ENCODE data around the gene MBTPS2.
"Not testable (repeated sequence)": the region's sequence is repeated elsewhere in the genome, so short reads cannot be mapped to it uniquely, and the experiment has no call there.

Gene MBTPS2

GRCh38 chrX:21813612-21814368 lies 25.6 kb upstream of the MBTPS2 start:
- H3K4me1 ChIP-seq (ENCODE audit: insufficient read depth, poor library complexity, severe bottlenecking), result no peaks in the 10 kb centered on the region
- ATAC-seq (ENCODE audit: low read depth), result no peak
- H3K27ac ChIP-seq (ENCODE audit: poor library complexity, severe bottlenecking), result no peak overlapping the region

DNA sequence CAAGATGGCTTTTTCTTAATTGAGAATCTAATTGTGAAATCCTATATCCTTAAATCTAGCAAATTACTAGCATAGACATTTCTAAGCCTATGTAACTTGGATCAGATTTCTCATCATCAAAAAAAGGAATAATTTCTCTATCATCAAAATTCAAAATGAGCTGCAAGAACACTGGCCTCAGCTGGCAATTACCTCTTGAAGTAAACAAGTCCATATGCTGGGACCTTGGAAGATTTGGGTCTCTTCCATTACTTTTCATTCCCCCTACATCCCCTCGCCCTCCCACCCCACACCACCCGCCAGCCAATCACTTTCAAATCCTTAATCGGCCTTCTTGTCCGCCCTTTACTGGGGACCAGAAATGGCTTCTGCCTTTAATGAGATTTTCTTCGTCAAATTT lies 23.3 kb upstream of the MBTPS2 start:
- no peak for DNase-seq (ENCODE audit: low spot score)
- Histone ChIP-seq H3K27me3 (ENCODE audit: insufficient read depth, poor library complexity, severe bottlenecking) (no peaks in the 10 kb centered on the region), H3K4me1 (ENCODE audit: insufficient read depth, poor library complexity, severe bottlenecking) (no peaks in the 10 kb centered on the region), H3K36me3 (ENCODE audit: low read depth) (no peaks in the 10 kb centered on the region), H3K4me3 (ENCODE audit: severe bottlenecking) (no peak overlapping the region), H3K27ac (ENCODE audit: poor library complexity, severe bottlenecking) (no peak overlapping the region), H3K9me3 (ENCODE audit: severe bottlenecking) (no peaks in the 10 kb centered on the region)
- no peak for ATAC-seq (ENCODE audit: low read depth)
- TF ChIP-seq CTCF (IDR thresholded peaks at IDR 0.05; ENCODE audit: poor library complexity, severe bottlenecking), result no peak

More at GRCh38 chrX:21813612-21814368, 25.6 kb upstream of the MBTPS2 start:
- H3K9me3 ChIP-seq (ENCODE audit: severe bottlenecking), result no peaks in the 10 kb centered on the region
- H3K4me3 ChIP-seq (ENCODE audit: severe bottlenecking), result no peak overlapping the region
- H3K27me3 ChIP-seq (ENCODE audit: insufficient read depth, poor library complexity, severe bottlenecking), result no peaks in the 10 kb centered on the region
- no peaks in the 10 kb centered on the region for H3K36me3 ChIP-seq (ENCODE audit: low read depth)
- DNase-seq (ENCODE audit: low spot score), result no peak
- TF ChIP-seq CTCF (IDR thresholded peaks at IDR 0.05; ENCODE audit: poor library complexity, severe bottlenecking), result no peak

DNA sequence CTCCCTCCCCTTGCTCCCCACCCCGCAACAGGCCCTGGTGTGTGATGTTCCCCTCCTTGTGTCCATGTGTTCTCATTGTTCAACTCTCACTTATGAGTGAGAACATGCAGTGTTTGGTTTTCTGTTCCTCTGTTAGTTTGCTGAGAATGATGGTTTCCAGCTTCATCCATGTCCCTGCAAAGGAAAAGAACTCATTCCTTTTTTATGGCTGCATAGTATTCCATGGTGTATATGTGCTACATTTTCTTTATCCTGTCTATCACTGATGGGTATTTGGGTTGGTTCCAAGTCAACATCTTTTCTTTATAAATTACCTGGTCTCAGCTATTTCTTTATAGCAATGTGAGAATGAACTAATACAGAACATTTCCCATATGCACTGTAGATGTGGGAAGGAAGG lies 19.2 kb upstream of the MBTPS2 start:
- H3K27me3 ChIP-seq (ENCODE audit: insufficient read depth, poor library complexity, severe bottlenecking); ATAC-seq (ENCODE audit: low read depth); DNase-seq (ENCODE audit: low spot score); H3K4me1 ChIP-seq (ENCODE audit: insufficient read depth, poor library complexity, severe bottlenecking); H3K36me3 ChIP-seq (ENCODE audit: low read depth); H3K9me3 ChIP-seq (ENCODE audit: severe bottlenecking); H3K27ac ChIP-seq (ENCODE audit: poor library complexity, severe bottlenecking); H3K4me3 ChIP-seq (ENCODE audit: severe bottlenecking): not testable (repeated sequence)

GRCh38 chrX:21821875-21822274 lies 17.5 kb upstream of the MBTPS2 start:
- Histone ChIP-seq H3K9me3 (ENCODE audit: severe bottlenecking) (no peaks in the 10 kb centered on the region), H3K36me3 (ENCODE audit: low read depth) (no peaks in the 10 kb centered on the region), H3K27me3 (ENCODE audit: insufficient read depth, poor library complexity, severe bottlenecking) (no peaks in the 10 kb centered on the region), H3K4me3 (ENCODE audit: severe bottlenecking) (no peak overlapping the region), H3K4me1 (ENCODE audit: insufficient read depth, poor library complexity, severe bottlenecking) (no peaks in the 10 kb centered on the region), H3K27ac (ENCODE audit: poor library complexity, severe bottlenecking) (no peak overlapping the region)
- ATAC-seq (ENCODE audit: low read depth) (no peak), DNase-seq (ENCODE audit: low spot score) (no peak)
- no peak for TF ChIP-seq CTCF (IDR thresholded peaks at IDR 0.05; ENCODE audit: poor library complexity, severe bottlenecking)

DNA sequence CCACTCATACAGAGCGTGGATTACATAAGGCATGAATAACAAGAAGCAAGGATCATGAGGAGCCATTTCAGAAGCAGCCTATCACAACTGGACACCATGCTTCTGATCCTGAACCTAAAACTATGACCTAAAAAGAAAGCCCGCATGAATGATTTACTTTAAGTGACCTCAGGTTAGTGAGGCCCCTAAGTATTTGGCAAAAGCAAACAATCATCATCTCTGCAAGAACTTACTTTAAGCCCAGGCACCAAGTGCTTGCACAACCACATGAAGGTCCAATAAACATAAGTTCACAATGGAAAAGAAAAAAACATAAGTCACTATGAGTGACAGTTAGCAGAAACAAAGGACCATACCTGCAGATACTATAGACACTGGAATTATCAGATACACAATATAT lies 7.9 kb upstream of the MBTPS2 start:
- ATAC-seq (ENCODE audit: low read depth), result no peak
- Histone ChIP-seq H3K27ac (ENCODE audit: poor library complexity, severe bottlenecking) (no peak overlapping the region), H3K36me3 (ENCODE audit: low read depth) (no peaks in the 10 kb centered on the region), H3K27me3 (ENCODE audit: insufficient read depth, poor library complexity, severe bottlenecking) (no peaks in the 10 kb centered on the region), H3K9me3 (ENCODE audit: severe bottlenecking) (no peaks in the 10 kb centered on the region), H3K4me1 (ENCODE audit: insufficient read depth, poor library complexity, severe bottlenecking) (no peaks in the 10 kb centered on the region), H3K4me3 (ENCODE audit: severe bottlenecking) (no peak overlapping the region)
- no peak for DNase-seq (ENCODE audit: low spot score)
- TF ChIP-seq CTCF (IDR thresholded peaks at IDR 0.05; ENCODE audit: poor library complexity, severe bottlenecking), result no peak

All from RWPE2 (cell line).